Gastrocnemius medialis (tissue), 4 donors: ENCODE measurements around the gene CARD14.
"Not testable (repeated sequence)": the region's sequence is repeated elsewhere in the genome, so short reads cannot be mapped to it uniquely, and the experiment has no call there.

Source experiments
- CTCF ChIP-seq, 5 experiments: fragments of 450-650 bp in 3 of 5; fragments of 200-600 bp in 2 of 5; sonication (generic) in 2 of 5; IDR thresholded peaks in 4 of 5; conservative IDR thresholded peaks in 1 of 5; 1 replicate in 4 of 5; 2 replicates in 1 of 5; pipeline ENCODE4 v1.5.1; 2016 to 2019; ENCODE audit warnings: antibody characterized with exemption in 5 of 5, mild to moderate bottlenecking in 3 of 5, moderate library complexity in 3 of 5
- POLR2A ChIP-seq, 2 donors: fragments of 450-650 bp; IDR thresholded peaks; one replicate each; pipeline ENCODE4 v1.6.1; 2017; ENCODE audit warnings: antibody characterized with exemption in 2 of 2, mild to moderate bottlenecking in 2 of 2, moderate library complexity in 2 of 2

- TF ChIP-seq CTCF (IDR thresholded peaks at IDR 0.05 in 4 of 5, conservative IDR thresholded peaks at IDR 0.05 in 1 of 5); POLR2A (IDR thresholded peaks at IDR 0.05): not testable (repeated sequence)
Measured at GRCh38 chr17:80244448-80244847, 74.6 kb downstream of the CARD14 start.
